Prostate gland (tissue), 2 donors: ENCODE data around the gene CHCHD4.

Experiments
- CTCF ChIP-seq, 4 experiments: fragments of 200-600 bp in 2 of 4; fragments of 450-650 bp in 2 of 4; sonication (generic) in 2 of 4; IDR thresholded peaks; 1 replicate in 3 of 4; 2 replicates in 1 of 4; pipeline ENCODE4 v1.5.1; 2016 to 2019; ENCODE audit warnings: antibody characterized with exemption in 4 of 4, mild to moderate bottlenecking in 2 of 4, moderate library complexity in 2 of 4
- POLR2A ChIP-seq: fragments of 450-650 bp; IDR thresholded peaks from one replicate; pipeline ENCODE4 v1.6.1; 2016; ENCODE audit warnings: antibody characterized with exemption, mild to moderate bottlenecking

DNA sequence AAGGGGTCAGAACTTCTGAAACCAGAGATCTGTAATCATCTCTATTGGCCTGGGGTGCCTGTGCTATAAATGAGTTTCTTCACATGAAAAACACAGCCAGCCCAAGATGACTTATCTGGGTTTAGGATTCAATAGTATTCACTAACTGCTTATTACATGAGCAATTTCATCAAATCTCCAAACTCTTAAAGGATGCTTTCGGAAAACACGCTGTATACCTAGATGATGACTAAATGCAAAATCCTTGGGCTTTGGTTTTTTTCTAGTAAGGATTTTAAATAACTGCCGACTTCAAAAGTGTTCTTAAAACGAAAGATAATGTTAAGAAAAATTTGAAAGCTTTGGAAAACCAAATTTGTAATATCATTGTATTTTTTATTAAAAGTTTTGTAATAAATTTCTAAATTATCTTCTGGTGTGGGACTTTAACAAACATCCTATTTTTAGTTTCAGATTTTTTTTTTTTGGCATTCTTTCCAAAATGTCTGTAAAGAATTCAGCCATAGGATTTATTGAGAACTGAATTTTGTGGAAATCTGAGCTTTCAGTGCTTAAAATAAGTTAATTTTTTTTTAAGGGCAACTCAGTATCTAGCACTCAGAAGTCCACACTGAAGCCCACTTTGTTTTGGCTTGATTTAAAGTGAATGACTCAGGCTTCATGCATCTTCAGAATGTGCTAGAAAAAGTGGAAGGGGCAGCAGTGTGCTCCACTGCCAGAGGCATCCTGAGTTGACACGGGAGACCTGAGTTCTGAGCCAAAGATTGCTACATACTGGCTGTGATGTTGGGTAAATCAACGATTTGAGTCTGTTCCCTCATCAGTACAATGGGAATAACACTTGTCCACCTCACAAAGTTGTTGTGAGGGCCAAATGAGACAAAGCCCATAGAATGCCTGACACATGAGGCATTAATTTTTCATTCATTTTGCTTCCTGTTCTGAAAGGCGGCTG lies 18.9 kb upstream of the CHCHD4 start:
- TF ChIP-seq POLR2A: no peak
- no peak for TF ChIP-seq CTCF (IDR thresholded peaks at IDR 0.05)
